ENCODE results near the gene SLC43A1. TPM values are rescaled to one million over a fixed set of nuclear protein-coding genes. Genes with fewer than 3 reads are reported as not detected.
"Not testable (repeated sequence)": the region's sequence is repeated elsewhere in the genome, so short reads cannot be mapped to it uniquely, and the experiment has no call there.

SLC43A1 gene
- total RNA-seq, 4 donors from 2014 or later, result 7.4 to 35.1 (median 15.8) TPM

DNA sequence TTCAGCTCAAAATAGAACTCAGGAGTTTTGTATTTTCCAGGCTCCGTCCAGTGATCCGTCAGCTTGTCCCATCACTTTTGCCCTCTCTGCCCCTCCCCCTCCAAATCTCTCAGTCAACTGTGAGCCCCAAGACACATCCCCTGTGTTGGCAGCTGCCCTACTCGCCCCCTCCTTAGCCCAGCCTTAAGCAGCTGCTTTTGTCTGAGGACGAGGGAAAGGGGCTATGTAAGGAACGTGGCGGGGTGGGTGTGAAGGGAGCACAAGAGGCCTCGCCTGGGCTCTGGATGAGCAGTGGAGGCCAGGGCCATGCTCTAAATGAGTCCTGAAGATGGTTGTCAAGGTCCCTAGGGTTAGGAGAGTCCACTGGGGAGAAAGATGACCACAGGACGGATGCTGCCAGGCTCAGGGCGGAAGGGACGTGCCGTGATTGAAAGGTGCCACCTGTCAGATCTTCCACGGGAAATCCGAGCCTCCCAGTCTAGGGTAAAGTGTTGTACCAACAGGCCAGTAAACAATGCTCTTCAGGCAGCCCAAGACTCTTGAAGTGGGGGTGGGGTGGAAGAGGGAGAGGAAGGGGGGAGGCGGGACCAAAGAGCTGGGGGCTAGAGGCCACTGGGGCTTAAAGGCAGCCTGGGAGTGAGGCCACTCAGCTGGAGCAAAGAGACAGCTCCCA lies 21.6 kb upstream of the SLC43A1 start, which contains the start of gene SMTNL1:
TSS of gene SMTNL1 (plus strand) at position 649 of the 673 bp plus-strand sequence. CDS start 5,048 bp downstream, outside the sequence.
- peak; percentile 77 to 80 for ATAC-seq
- peak within 1 kb of the TSS; percentile 36 to 52 (median 41) for H3K4me3 ChIP-seq

DNA sequence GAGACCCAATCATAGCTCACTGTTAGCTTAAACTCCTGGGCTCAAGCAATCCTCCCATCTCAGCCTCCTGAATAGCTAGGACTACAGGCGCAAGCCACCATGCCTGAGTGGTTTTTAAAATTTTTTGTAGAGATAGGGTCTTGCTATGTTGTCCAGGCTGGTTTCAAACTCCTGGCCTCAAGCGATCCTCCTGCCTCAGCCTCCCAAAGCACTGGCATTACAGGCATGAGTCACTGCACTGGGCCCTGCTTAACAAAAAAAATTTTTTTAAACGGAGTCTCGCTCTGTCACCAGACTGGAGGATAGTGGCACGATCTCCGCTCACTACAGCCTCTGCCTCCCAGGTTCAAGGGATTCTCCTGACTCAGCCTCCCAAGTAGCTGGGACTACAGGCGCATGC lies 18.9 kb upstream of the SLC43A1 start:
- H3K4me1 ChIP-seq, result peaks cover 33 to 36% of the 10 kb centered on the region in 2 donors
- DNase-seq; H3K4me3 ChIP-seq; H3K36me3 ChIP-seq; H3K9me3 ChIP-seq; H3K27ac ChIP-seq; ATAC-seq; in situ Hi-C loops (cut with MboI; ENCODE audit: low sequenced_read_pairs in 4 of 4); H3K27me3 ChIP-seq: not testable (repeated sequence)
- intact Hi-C loops (cut with DNase I; ENCODE audit: low total_unique reads), result loop anchor here (5.0 kb wide), 1 partner anchor 207 kb away; no protein-coding TSS in a partner anchor

More for the DNA sequence above, 21.6 kb upstream of the SLC43A1 start, which contains the start of gene SMTNL1:
- in situ Hi-C loops (cut with MboI; ENCODE audit: low sequenced_read_pairs in 4 of 4), result no loop called here
- H3K4me1 ChIP-seq, result peaks cover 39 to 42% of the 10 kb centered on the region in 2 donors
- peak; percentile 85 to 88 for DNase-seq
- intact Hi-C loops (cut with DNase I; ENCODE audit: low total_unique reads), result no loop called here
- no peak for TF ChIP-seq POLR2A (IDR thresholded peaks at IDR 0.05)
- TF ChIP-seq, protein P1, sequence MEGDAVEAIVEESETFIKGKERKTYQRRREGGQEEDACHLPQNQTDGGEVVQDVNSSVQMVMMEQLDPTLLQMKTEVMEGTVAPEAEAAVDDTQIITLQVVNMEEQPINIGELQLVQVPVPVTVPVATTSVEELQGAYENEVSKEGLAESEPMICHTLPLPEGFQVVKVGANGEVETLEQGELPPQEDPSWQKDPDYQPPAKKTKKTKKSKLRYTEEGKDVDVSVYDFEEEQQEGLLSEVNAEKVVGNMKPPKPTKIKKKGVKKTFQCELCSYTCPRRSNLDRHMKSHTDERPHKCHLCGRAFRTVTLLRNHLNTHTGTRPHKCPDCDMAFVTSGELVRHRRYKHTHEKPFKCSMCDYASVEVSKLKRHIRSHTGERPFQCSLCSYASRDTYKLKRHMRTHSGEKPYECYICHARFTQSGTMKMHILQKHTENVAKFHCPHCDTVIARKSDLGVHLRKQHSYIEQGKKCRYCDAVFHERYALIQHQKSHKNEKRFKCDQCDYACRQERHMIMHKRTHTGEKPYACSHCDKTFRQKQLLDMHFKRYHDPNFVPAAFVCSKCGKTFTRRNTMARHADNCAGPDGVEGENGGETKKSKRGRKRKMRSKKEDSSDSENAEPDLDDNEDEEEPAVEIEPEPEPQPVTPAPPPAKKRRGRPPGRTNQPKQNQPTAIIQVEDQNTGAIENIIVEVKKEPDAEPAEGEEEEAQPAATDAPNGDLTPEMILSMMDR (IDR thresholded peaks at IDR 0.05 in 4 of 5, conservative IDR thresholded peaks at IDR 0.05 in 1 of 5), result no peak
- no peaks in the 10 kb centered on the region for H3K9me3 ChIP-seq
- H3K36me3 ChIP-seq, result no peaks in the 10 kb centered on the region
- no peaks in the 10 kb centered on the region for H3K27me3 ChIP-seq
- H3K27ac ChIP-seq, result peak within 1 kb of the TSS; percentile 89 to 96 (median 92)

DNA sequence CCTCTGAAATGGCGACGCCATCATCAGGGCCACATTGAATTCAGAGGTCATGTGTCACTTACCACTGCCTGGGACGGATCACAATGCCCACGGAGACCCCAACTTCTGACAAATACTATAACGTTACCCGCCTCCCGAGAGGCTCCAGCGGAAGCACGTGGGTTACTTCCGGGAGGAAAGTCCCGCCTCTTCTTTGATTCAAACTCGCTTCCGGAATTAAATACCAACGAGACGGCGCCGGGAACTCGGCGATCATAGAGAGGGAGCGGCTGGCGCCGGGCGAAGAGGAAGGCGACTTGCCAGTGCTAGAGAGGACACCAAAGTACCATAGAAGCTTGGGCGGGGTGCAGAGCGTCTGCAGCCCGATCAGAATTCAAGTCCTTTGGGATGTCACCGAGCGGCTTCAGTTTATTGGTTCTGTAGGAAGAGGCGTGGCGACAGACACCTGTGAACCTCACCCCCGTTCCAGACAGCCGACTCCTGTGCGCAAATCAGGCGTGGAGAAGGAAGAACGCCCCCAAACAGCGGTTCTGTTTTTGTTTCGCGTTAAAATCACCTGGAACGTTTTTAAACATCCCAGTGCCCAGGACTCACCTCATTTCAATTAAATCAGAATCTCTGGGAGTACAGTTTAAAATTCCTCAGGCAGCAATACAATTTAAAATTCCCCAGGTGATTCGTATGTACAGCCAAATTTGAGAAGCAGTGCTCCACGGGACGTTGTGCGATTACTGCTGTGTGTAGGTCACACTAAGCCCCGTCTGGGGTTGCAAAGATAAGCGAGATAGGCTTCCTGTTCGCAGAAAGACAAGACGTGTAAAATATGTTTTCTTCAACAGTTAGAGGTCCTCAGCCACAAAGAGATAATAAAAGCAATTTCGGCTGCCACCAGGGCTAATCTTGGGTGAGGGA lies 15.3 kb upstream of the SLC43A1 start, which contains the start of gene TIMM10:
TSS of gene TIMM10 (minus strand) at position 159 of the 912 bp plus-strand sequence. CDS start 565 bp downstream, outside the sequence.
- H3K27me3 ChIP-seq, result no peaks in the 10 kb centered on the region
- peak; percentile 96 to 98 for DNase-seq
- peaks cover 0 to 4% of the 10 kb centered on the region in 2 donors for H3K36me3 ChIP-seq
- intact Hi-C loops (cut with DNase I; ENCODE audit: low total_unique reads), result loop anchor here (1.0 to 5.0 kb wide), 3 partner anchors 74 to 204 kb away; partner anchors contain the start of gene CLP1
- ATAC-seq, result peak; percentile 95 to 97
- in situ Hi-C loops (cut with MboI; ENCODE audit: low sequenced_read_pairs in 4 of 4), result no loop called here
- H3K9me3 ChIP-seq, result no peaks in the 10 kb centered on the region
- peak within 1 kb of the TSS; percentile 88 to 92 (median 90) for H3K27ac ChIP-seq
- TF ChIP-seq, protein P1 (IDR thresholded peaks at IDR 0.05 in 4 of 5, conservative IDR thresholded peaks at IDR 0.05 in 1 of 5), result no peak
- TF ChIP-seq POLR2A (IDR thresholded peaks at IDR 0.05), result peak; percentile 53 to 82
- peaks cover 13 to 19% of the 10 kb centered on the region in 2 donors for H3K4me1 ChIP-seq
- peak within 1 kb of the TSS; percentile 84 to 94 (median 85) for H3K4me3 ChIP-seq

DNA sequence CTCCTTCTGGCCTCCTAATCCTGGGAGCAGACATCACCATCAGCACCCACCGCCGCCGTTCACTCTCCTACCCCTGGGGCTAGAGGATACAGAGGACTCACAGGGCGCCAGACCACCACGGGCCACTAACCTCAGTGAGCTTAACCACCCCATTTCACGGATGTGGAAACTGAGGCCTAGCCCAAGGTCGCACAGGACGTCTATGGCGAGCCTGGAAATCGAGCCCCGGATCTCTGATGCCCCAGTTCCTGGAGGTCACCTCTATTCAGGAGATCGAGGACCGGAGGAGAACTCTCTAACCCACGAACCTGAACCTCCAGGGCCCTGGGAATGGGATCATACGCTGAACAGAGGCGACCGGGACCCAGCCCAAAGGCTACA lies 14.7 kb upstream of the SLC43A1 start:
- Histone ChIP-seq H3K27ac (peak overlapping the region; percentile 88 to 92 (median 90)), H3K4me1 (peaks cover 13 to 19% of the 10 kb centered on the region in 2 donors), H3K4me3 (peak overlapping the region; percentile 84 to 94 (median 85)), H3K9me3 (no peaks in the 10 kb centered on the region), H3K27me3 (no peaks in the 10 kb centered on the region), H3K36me3 (peaks cover 0 to 4% of the 10 kb centered on the region in 2 donors)
- ATAC-seq, result peak; percentile 17 to 25
- intact Hi-C loops (cut with DNase I; ENCODE audit: low total_unique reads), result loop anchor here (1.0 to 5.0 kb wide), 3 partner anchors 73 to 203 kb away; partner anchors contain the start of gene CLP1
- TF ChIP-seq, protein P1 (IDR thresholded peaks at IDR 0.05 in 4 of 5, conservative IDR thresholded peaks at IDR 0.05 in 1 of 5), result no peak
- TF ChIP-seq POLR2A (IDR thresholded peaks at IDR 0.05), result no peak
- in situ Hi-C loops (cut with MboI; ENCODE audit: low sequenced_read_pairs in 4 of 4), result no loop called here
- no peak for DNase-seq
